OCI-LY7 (cell line): ENCODE results near the gene ITGAE. TPM values are rescaled to one million over a fixed set of nuclear protein-coding genes. Genes with fewer than 3 reads are reported as not detected.

Experiments used
- BruUV-seq: library from RNA; stranded (reverse); fragments of 400-500 nt; replicated peaks from 2 replicates; lab custom pipeline; 2021; lab: Mats Ljungman, UMichigan
- CTCF ChIA-PET: fragments of 300-600 bp; sonication (Branson Sonifier 250); formaldehyde crosslinking; loops from one replicate; lab custom pipeline; 2022; ENCODE audit warnings: antibody characterized with exemption; ENCODE audit not compliant: unreplicated experiment; lab: Charles Lee
- POLR2A ChIA-PET: fragments of 300-600 bp; sonication (Branson Sonifier 250); formaldehyde crosslinking; loops from one replicate; lab custom pipeline; 2022; ENCODE audit warnings: antibody characterized with exemption; lab: Charles Lee
- DNase-seq: peaks from one replicate; pipeline ENCODE4 v3.0.0-alpha.2; 2015; ENCODE audit warnings: low spot score
- H2AFZ ChIP-seq: fragments of 200-600 bp; sonication (generic), shearing (Covaris generic); 2 replicates; pipeline ENCODE4 v1.6.1; 2014; ENCODE audit warnings: mild to moderate bottlenecking, antibody characterized with exemption, low read length, moderate library complexity
- H3K27ac ChIP-seq: fragments of 200-600 bp; sonication (generic); 2 replicates; pipeline ENCODE4 v1.5.1; 2014; ENCODE audit warnings: mixed run types, low read depth, mild to moderate bottlenecking, moderate library complexity, low read length, inconsistent platforms; ENCODE audit not compliant: poor library complexity, severe bottlenecking
- H3K36me3 ChIP-seq: fragments of 200-600 bp; sonication (generic); 2 replicates; pipeline ENCODE4 v1.6.1; 2014; ENCODE audit warnings: mild to moderate bottlenecking, antibody characterized with exemption, low read length, moderate library complexity, mixed read lengths; ENCODE audit not compliant: insufficient read depth
- H3K4me1 ChIP-seq: fragments of 200-600 bp; sonication (generic); 2 replicates; pipeline ENCODE4 v1.5.1; 2014; ENCODE audit warnings: mild to moderate bottlenecking, low read length; ENCODE audit not compliant: insufficient read depth, poor library complexity, severe bottlenecking
- H3K4me2 ChIP-seq: fragments of 200-600 bp; sonication (generic); 2 replicates; pipeline ENCODE4 v1.6.1; 2014; ENCODE audit warnings: mild to moderate bottlenecking, low read length
- H3K4me3 ChIP-seq: fragments of 200-600 bp; sonication (generic); 2 replicates; pipeline ENCODE4 v1.5.1; 2014; ENCODE audit warnings: mild to moderate bottlenecking, low read depth, low read length; ENCODE audit not compliant: poor library complexity, severe bottlenecking
- H3K79me2 ChIP-seq: fragments of 200-600 bp; sonication (generic); 2 replicates; pipeline ENCODE4 v1.6.1; 2016; ENCODE audit warnings: low read depth, mild to moderate bottlenecking, low read length, moderate library complexity, mixed read lengths; ENCODE audit not compliant: insufficient read depth
- H3K9me2 ChIP-seq: fragments of 200-600 bp; sonication (generic); 2 replicates; pipeline ENCODE4 v1.6.1; 2016; ENCODE audit warnings: mild to moderate bottlenecking, low read length, mixed read lengths; ENCODE audit not compliant: insufficient read depth
- H3K9me3 ChIP-seq: fragments of 200-600 bp; sonication (generic); 2 replicates; pipeline ENCODE4 v1.6.1; 2014; ENCODE audit warnings: mild to moderate bottlenecking, mixed run types, low read length, mixed read lengths
- H4K20me1 ChIP-seq: fragments of 200-600 bp; sonication (generic); 2 replicates; pipeline ENCODE4 v1.6.1; 2014; ENCODE audit warnings: mild to moderate bottlenecking, antibody characterized with exemption, low read length, moderate library complexity, mixed read lengths; ENCODE audit not compliant: insufficient read depth
- EZH2phosphoT487 ChIP-seq: fragments of 200-600 bp; sonication (generic); IDR thresholded peaks from 2 replicates; pipeline ENCODE4 v1.6.1; 2018; ENCODE audit warnings: low read depth, borderline replicate concordance, mild to moderate bottlenecking, mixed run types, antibody characterized with exemption, low read length, moderate library complexity, mixed read lengths
- intact Hi-C: fragments of 100-400 bp; cut with micrococcal nuclease; formaldehyde crosslinking; loops from one replicate; pipeline ENCODE4 v1.10.0; 2022; ENCODE audit not compliant: unreplicated experiment
- total RNA-seq, 2 experiments: library from RNA; depleted of rRNA in 1 of 2; stranded (reverse); fragments of >200 nt in 1 of 2; shearing (Covaris generic) in 1 of 2; gene quantifications; 2 replicates each; pipeline ENCODE4 v1.2.3, GENCODE V29; 2014 to 2022
- TF ChIP-seq, protein P1 (sequence below): fragments of 200-600 bp; sonication (generic); conservative IDR thresholded peaks from 2 replicates; pipeline ENCODE4 v1.5.1; 2014; ENCODE audit warnings: mild to moderate bottlenecking, antibody characterized with exemption, low read length, moderate library complexity, mixed read lengths

Gene ITGAE
- total RNA-seq, 2 experiments from 2014 or later = 52.2 to 61.2 TPM

GRCh38 chr17:3815122-3815521 is 14.1 kb upstream of the ITGAE start:
- no peaks in the 10 kb centered on the region for H3K9me3 ChIP-seq
- H4K20me1 ChIP-seq = no peaks in the 10 kb centered on the region
- POLR2A ChIA-PET = no interaction called here
- CTCF ChIA-PET = no interaction called here
- H3K27ac ChIP-seq = no peak overlapping the region
- H3K4me3 ChIP-seq = no peak overlapping the region
- H3K4me2 ChIP-seq = no peak overlapping the region
- intact Hi-C loops = no loop called here
- DNase-seq = no peak
- TF ChIP-seq, protein P1, sequence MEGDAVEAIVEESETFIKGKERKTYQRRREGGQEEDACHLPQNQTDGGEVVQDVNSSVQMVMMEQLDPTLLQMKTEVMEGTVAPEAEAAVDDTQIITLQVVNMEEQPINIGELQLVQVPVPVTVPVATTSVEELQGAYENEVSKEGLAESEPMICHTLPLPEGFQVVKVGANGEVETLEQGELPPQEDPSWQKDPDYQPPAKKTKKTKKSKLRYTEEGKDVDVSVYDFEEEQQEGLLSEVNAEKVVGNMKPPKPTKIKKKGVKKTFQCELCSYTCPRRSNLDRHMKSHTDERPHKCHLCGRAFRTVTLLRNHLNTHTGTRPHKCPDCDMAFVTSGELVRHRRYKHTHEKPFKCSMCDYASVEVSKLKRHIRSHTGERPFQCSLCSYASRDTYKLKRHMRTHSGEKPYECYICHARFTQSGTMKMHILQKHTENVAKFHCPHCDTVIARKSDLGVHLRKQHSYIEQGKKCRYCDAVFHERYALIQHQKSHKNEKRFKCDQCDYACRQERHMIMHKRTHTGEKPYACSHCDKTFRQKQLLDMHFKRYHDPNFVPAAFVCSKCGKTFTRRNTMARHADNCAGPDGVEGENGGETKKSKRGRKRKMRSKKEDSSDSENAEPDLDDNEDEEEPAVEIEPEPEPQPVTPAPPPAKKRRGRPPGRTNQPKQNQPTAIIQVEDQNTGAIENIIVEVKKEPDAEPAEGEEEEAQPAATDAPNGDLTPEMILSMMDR = no peak
- TF ChIP-seq EZH2phosphoT487 = no peak
- H3K79me2 ChIP-seq = no peaks in the 10 kb centered on the region
- H3K4me1 ChIP-seq = peaks cover 30% of the 10 kb centered on the region
- H2AFZ ChIP-seq = no peak overlapping the region
- no peaks in the 10 kb centered on the region for H3K9me2 ChIP-seq
- peaks cover 100% of the 10 kb centered on the region for H3K36me3 ChIP-seq
- BruUV-seq = no TSS peak

- H3K27ac ChIP-seq = no peak overlapping the region
- no TSS peak for BruUV-seq
- intact Hi-C loops = no loop called here
- H3K36me3 ChIP-seq = peaks cover 97% of the 10 kb centered on the region
- H4K20me1 ChIP-seq = no peaks in the 10 kb centered on the region
- H3K4me3 ChIP-seq = no peak overlapping the region
- ChIA-PET CTCF (no interaction called here), POLR2A (no interaction called here)
- H3K4me1 ChIP-seq = peaks cover 35% of the 10 kb centered on the region
- H2AFZ ChIP-seq = no peak overlapping the region
- no peak for DNase-seq
- no peaks in the 10 kb centered on the region for H3K79me2 ChIP-seq
- no peaks in the 10 kb centered on the region for H3K9me3 ChIP-seq
- TF ChIP-seq EZH2phosphoT487 = no peak
- TF ChIP-seq, protein P1 = no peak
- no peaks in the 10 kb centered on the region for H3K9me2 ChIP-seq
- H3K4me2 ChIP-seq = no peak overlapping the region
Observed at GRCh38 chr17:3814361-3814760, 13.4 kb upstream of the ITGAE start.

GRCh38 chr17:3813171-3813570 is 12.2 kb upstream of the ITGAE start:
- no peaks in the 10 kb centered on the region for H3K9me2 ChIP-seq
- H3K27ac ChIP-seq = no peak overlapping the region
- CTCF ChIA-PET = no interaction called here
- no peaks in the 10 kb centered on the region for H4K20me1 ChIP-seq
- H3K36me3 ChIP-seq = peaks cover 95% of the 10 kb centered on the region
- peaks cover 35% of the 10 kb centered on the region for H3K4me1 ChIP-seq
- no peak overlapping the region for H3K4me3 ChIP-seq
- no peak overlapping the region for H3K4me2 ChIP-seq
- no peak for DNase-seq
- no peaks in the 10 kb centered on the region for H3K9me3 ChIP-seq
- TF ChIP-seq, protein P1 = no peak
- no peak for TF ChIP-seq EZH2phosphoT487
- BruUV-seq = no TSS peak
- intact Hi-C loops = no loop called here
- no peak overlapping the region for H2AFZ ChIP-seq
- POLR2A ChIA-PET = no interaction called here
- no peaks in the 10 kb centered on the region for H3K79me2 ChIP-seq
